CD4-positive, alpha-beta T cell treated with Interleukin-4 for 4 hours (primary cell): ENCODE results near the gene MS4A18.
"Not testable (repeated sequence)": the region's sequence is repeated elsewhere in the genome, so short reads cannot be mapped to it uniquely, and the experiment has no call there.

Source experiments
- DNase-seq: peaks from one replicate; pipeline ENCODE4 v3.0.0-alpha.2; 2020

Gene MS4A18

DNA sequence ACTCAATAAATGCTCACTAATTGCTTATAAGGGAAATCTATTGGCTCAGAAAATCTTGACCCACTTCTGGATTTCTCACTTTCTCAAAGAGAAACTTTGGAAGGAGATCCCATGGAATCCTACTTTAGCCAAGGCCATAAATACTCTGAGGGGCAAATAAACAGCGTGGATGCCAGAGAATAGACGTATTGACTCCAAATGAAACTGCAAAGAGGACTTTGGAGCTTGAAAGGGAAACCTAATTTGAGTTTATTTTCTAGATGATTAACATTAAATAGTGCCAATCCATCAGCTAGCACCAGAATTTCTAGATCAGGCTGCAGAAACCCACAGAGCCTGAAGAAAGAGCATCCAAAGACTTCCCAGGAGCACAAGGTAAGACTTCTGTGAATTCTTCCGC lies at the start of gene MS4A18:
MS4A18 (plus strand) TSS at position 301 of the 400 bp plus-strand sequence.
- DNase-seq: no peak

DNA sequence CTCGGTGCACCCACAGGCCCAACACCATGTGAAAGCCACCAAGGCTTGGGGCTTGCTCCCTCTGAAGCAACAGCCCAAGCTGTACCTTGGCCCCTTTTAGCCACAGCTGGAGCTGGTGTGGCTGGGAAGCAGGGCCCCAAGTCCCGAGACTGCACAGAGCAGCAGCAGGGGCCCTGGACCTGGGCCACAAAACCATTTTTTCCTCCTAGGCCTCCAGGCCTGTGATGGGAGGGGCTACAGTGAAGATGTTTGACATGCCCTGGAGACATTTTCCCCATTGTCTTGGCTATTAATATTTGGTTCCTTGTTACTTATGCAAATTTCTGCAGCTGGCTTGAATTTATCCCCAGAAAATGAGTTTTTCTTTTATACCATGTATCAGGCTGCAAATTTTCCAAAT lies 46.3 kb upstream of the MS4A18 start:
- DNase-seq: not testable (repeated sequence)

DNA sequence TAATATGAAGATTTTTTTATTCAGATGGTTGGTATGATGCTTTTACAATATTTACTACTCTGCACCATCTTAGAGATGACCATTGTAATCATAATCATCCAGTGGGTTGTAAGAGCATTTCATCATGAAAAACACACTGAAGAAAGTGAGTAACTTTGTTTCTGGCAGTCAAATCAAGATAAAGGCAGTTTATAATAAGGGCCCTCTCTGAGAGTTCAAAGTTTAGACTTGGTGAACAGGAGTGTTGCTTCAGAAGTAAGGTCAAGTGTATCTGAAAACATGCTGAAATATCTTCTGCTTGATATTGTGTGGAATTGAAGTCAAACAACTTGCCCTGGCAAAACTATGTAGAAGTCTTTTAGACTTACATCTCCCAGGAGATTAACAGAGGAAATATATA lies 44.6 kb upstream of the MS4A18 start:
- DNase-seq: no peak

DNA sequence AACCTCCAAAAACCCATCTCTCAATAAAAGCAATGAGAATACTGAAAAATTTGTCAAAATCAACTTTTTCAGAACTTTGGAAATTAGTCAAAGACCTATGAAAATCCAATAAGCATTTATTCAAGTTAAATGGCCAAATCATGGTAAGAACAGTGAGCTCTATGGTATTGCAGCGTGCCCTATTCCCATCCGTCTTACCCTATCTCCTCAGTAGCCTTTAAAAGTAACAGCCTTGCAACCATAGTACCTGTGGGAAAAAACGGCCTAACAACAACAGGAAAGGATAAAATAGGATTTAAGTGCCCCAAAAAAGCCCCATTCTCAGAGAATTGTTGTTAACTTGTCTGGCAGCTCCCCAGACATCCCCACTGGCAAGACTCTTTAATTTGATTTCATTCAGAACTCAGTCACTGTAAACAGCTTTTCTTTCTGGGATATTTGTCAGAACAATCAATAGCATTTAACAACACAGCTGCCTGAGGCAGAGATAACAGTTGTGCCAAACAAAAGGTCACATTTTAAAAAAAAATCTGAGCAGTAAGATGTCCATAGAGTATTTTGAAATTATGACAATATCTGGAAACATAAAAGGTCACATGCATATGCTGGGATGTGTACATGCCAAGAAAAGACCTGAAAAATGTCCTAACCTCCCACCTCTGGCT lies 43.9 kb upstream of the MS4A18 start:
- no peak for DNase-seq

DNA sequence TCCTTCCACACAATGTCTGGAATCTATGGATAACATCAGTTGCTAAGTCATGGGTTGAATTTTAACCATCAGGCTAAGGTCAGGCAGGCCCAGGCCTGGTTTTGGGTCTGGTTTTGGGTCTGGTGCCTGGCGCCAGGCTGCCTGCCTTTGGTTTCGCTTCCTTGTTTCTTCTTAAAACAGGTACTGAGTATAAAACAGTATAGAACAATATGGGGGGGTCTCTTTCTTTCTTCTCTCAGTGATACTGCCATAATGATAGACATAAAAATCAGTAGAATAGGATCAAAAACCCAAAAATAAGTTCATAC lies 40.0 kb upstream of the MS4A18 start:
- not testable (repeated sequence) for DNase-seq

DNA sequence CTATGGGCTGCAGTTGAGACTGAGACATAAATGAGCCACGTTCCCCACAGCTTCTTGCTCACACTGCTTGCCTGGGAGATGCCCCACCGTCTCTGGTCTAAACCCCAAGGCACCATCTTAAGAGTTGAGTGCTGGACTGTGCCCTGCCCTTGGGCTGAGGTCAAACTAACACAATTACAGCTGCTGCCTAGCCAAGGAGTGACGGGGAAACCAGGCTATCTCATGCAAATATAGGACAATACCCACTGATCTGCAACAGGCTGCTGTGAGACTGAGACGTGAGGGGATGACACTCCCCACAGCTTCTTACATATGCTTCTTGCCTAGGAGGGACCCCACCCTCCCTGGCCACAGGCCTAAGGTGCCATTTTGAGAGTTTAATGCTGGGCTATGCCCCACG lies 32.9 kb upstream of the MS4A18 start:
- DNase-seq: no peak

DNA sequence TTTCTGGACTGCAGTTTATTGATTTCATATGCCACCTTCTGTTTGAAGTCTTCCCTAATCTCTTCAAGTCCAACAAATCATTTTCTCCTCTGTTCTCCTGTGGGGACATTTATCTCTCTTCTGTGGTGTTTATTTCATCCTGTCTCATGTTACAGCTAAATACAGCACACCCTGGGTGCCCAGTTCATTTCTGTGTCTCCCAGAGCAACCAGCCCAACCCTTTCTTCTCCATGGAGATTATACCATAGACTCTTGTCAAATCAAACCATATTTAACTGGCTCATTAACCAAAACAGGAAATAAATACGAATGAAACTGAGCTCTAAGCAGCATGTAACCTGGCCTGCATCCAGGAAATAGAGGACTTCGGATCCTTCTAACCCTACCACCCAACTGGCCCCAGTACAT lies 25.2 kb upstream of the MS4A18 start, which contains the start of gene MS4A8:
MS4A8 (plus strand) TSS at position 329 of the 408 bp plus-strand sequence. CDS start 1,249 bp downstream, outside the sequence.
- DNase-seq: no peak

DNA sequence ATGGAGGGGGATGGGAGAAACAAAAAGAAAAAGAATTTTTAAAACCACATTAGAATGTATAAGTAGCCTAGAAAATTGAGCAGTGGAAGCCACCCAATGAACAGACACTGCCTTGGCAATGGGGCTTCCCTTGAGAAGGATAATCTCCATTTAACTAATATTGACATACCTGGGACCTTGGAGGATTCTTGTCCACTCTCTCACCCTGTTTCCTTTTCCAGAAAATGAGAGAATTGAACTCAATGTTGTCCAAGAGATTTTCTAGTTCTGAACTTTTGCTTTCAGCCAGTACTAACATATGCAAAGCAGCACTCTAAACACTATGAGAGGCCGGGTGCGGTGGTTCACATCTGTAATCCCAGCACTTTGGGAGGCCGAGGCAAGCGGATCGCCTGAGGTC lies 24.6 kb upstream of the MS4A18 start:
- DNase-seq: no peak

DNA sequence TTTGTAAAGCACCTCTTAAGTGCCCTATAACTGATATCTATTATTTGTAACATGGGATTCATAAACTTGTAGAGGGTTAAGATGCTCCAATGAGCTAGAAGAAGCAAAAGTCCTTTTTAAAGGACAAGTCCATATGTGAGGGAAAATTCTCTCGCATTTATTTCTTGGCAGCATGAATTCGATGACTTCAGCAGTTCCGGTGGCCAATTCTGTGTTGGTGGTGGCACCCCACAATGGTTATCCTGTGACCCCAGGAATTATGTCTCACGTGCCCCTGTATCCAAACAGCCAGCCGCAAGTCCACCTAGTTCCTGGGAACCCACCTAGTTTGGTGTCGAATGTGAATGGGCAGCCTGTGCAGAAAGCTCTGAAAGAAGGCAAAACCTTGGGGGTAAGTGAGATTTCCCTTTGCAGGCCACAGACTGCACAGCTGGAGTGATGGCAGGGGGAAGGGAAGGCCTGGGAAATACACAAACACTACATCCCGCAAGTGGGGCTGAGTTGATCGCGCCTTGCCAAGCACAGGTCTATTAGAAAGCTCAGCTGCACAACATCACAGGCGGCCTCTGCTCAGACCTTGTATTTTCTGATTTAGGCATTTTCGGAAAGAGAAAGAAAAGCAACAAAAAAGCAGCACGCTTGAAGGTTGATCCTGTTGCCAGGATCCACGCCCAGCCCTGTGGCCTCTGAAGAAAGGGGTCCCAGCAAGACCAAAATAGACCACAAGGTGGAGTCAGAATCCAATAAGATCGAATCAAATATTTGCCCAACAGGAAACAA lies 23.6 kb upstream of the MS4A18 start:
- DNase-seq: no peak

DNA sequence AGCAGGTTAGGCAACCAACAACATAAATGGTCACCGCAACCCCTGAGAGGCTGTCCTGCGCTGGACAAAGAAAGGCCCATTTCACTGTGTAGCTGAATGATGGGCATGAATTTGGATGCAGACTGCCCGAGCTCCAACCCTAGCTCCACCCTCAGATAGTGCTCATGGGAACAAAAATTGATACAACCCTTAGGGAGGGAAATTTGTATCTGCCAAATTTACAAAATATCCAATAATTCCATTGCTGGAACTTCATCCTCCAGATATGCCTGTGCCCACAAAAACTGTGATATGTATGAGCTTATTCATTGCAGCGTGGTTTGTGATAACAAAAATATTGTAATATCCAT lies 23.1 kb upstream of the MS4A18 start:
- DNase-seq: no peak

DNA sequence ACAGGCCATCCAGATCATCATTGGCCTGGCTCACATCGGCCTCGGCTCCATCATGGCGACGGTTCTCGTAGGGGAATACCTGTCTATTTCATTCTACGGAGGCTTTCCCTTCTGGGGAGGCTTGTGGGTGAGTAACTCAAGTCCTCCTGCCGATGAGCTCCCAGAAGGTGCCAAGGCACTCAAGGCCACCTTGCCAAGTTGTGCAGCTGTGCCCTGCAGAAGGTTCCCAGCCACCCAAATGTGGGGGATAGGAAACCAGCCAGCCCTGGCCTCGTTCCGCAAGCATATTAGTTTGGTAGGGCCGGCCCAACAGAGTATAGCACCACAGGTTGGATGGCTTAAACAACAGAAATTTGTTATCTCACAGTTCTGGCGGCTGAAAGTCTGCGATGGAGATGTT lies 21.1 kb upstream of the MS4A18 start:
- DNase-seq: no peak

DNA sequence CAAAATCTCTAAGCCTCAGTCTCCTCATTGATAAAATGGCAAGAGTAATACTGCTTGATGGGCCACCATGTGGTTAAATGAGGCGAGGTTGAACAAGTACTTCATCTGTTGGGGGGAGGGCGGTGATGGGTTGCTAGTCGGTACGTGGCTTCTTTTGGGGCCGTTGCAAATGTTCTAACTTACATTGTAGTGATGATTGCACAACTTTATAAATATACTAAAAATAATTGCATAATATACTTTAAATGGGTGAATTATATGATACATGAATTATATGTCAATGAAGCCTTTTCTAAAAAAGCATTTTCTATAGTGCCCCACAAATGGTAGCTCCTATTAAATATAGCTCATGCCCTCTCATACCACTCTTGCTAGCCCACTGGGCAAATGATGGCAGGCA lies 18.6 kb upstream of the MS4A18 start:
- no peak for DNase-seq

DNA sequence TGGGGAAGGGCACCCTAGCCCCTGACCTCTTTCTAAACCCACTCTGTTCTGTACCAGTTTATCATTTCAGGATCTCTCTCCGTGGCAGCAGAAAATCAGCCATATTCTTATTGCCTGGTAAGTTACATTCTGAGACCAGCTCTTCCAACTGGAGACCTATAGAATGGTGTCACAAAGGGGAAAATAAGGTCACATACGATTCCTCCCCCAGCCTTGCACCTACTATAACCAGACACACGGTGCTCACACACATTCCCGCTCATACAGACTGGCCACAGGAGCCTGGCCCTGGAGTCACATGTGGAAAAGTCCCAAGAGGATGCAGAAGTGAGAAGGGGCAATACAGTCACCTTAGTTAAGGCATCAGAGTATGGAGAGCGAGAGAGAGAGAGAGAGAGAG lies 17.6 kb upstream of the MS4A18 start:
- no peak for DNase-seq

DNA sequence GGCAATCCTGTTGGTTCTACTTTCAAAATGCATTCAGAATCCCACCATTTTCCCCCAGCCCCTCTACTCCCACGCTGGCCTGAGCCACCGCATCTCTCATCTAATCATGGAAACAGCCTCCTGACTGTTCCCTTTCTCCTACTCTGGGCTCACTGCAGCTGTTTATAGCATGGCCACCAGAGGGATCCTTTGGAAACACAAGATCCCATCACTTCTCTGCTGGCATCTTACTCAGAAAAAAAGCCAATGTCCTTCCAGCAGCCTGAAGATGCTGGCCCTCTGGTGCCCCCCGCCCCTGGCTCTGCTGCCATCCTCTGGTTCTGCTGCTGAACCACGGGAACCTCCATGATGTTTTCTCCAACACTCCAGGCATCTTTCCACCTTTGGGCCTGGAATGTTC lies 14.0 kb upstream of the MS4A18 start:
- DNase-seq: no peak

DNA sequence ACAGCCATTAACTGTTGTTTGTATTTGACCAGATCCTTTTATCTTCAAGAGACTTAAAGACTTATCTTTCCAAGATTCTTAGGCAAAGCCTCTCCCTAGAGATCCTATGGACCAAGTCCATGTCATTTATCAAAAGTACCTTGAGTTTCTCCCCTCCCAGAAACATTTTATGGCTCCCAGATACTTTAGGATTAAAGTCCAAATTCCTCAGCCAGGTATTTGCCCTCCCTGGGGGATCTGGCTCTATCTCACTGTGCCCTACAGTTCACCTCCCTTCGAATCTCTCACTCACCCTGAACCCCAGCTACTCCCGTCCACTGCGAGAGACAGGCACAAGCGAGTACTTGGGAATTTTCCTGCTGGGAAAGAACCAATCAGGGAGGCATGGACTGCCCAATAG lies 13.2 kb upstream of the MS4A18 start:
- no peak for DNase-seq

DNA sequence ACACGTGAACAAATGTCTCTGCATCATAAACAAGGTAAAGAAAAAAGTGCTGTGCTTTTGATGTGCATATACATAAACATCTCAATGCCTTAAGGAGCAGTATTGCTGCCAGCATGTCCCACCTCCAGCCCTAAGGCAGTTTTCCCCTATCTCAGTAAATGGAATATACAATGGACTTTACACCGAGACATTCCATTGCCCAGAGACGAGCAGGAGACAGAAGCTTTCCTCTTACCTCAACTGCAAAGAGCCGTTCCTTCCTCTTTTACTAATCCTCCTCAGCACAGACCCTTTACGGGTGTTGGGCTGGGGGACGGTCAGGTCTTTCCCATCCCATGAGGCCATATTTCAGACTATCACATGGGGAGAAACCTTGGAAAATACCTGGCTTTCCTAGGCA lies 11.1 kb upstream of the MS4A18 start:
- DNase-seq: not testable (repeated sequence)

DNA sequence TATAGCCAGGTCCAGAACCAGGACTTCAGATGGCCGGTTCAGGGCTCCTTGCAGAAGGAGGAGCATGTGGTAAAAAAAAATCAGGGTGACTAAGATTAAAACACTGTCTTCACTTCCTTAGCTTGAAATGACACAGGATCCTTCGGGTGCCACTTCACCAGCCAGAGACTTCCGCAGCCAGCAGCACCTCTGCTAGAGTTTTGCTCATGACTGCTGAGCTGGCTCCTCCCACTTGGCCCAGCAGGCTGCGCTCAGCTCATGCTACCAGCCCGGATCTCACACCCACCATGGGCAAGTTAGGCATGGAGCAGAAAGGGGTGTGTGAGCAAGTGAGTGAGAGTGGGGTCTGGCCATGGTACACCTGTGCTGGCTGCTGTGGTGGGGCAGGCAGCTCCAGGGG lies 6.6 kb upstream of the MS4A18 start:
- no peak for DNase-seq

DNA sequence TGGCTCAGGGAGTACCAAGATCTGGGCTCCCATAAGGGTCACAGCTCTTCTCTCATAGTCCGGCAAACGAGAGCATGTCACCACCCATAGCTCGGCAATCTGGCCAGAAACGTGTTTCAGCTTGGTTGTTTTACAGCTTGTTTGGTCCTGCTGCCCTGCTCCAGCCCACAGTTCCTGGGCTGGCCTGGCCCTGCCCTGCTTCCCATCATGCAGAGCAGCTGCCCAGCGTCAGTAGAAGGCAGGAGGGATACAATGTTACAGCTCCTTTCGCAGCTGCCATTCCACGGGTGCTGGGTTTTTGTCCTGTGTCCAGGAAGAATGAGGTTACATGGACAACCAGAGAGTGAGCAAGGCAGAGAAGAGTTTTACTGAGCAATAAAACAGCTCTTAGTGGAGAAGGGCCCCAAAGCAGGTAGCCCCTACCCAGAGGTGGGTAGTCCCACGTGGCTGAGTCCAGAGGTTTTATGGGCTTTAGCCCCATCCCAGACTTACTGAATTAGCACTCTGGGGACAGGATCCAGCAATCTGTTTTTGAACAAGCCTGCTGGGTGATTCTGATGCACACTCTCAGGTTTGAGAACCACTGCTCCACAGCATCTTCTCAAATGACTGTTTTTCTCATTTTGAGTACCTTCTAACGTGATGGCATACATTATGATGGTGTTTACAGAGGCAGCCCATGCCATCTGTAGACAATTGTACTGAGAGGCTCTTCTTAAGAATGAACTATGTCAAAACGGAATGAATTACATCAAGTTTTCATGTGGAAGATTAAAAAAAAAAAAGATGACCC lies 5.8 kb upstream of the MS4A18 start:
- DNase-seq: no peak

DNA sequence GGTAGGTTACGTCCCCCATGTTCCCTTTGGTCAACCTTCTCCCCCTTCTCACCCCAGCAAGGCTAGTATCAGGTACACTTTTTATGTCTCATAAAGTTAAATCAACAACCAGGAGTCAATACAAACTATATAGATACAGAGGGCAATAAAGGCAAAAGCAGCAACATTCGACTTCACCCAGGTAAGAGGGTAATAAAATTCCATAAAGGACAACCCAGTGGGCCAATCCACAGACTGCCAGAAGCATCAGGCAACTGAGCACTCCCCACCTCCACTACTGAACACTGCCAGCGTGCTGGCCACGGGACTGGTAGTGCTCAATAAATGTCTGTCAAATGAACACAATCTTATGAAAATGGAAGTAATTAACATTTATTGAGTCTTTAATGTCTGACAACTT lies 5.1 kb upstream of the MS4A18 start:
- DNase-seq: no peak

DNA sequence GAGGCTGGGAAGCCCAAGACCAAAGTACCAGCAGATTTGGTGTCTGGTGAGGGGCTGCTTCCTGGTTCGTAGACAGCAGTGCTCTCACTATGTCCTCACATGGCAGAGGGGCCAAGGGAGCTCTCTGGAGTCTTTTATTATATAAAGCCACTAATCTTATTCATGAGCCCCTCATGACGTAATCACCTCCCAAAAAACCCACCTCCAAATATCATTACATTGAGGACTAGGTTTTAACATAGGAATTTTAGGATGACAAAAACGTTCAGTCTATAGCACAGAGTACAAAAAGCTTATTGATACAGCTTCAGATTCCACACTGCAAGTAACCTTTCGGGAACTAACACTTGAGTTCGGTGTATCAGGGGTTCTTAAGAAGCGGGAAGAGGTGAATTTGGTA lies 4.1 kb upstream of the MS4A18 start:
- no peak for DNase-seq

DNA sequence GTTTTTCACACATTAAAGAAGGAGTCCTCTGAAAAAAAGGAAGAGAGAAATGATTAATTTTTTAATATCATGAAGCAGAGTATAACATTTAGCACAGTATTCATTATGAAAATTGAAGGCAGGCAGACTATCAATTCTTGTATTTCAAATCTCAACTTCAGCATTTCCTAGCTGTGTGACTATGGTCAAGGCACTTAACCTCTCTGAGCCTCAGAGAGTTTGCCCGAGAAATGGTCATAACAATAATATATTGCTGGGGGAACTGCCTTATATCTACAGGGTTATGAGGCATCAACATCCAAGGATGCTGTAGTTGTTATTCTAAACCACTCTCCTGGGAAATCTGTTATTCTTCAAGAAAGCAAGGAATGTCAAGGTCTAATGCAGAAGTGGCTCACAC lies 1.1 kb downstream of the MS4A18 start:
- no peak for DNase-seq

DNA sequence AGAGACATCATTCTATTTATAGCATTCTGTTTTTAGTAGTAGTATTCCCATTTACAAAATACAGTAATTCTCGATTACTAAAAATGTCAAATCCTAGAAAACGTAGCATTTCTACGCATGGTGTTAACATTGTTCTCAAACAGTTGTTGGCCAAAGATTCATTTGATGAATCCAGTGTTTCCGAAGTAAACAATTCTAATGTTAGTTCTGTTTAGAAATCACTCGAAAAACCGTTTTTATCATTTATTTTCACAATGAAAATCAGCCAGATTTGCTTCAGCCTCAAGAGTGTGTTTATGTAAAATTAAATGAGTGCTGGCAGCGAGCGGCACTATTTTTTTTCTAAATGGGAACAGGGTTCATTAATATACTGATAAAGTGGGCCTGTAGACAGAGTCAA lies 7.1 kb downstream of the MS4A18 start:
- no peak for DNase-seq

DNA sequence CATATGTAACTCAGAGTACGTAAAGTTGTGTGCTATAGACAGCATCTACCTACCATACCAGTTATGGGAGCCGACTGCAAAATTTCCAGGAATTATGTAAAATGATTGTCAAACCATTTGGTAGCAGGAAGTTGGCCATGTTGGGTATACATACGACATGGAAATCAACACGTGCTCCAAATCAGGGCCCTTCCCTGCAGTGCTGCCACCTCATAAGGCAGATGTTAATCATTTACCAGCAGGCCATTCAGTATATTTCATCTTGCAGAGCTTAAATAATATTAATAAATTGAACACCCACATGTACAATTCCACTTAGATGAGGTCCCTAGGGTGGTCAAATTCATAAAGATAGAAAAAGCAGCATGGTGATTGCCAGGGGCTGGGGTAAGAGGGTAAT lies 9.8 kb downstream of the MS4A18 start:
- DNase-seq: no peak

DNA sequence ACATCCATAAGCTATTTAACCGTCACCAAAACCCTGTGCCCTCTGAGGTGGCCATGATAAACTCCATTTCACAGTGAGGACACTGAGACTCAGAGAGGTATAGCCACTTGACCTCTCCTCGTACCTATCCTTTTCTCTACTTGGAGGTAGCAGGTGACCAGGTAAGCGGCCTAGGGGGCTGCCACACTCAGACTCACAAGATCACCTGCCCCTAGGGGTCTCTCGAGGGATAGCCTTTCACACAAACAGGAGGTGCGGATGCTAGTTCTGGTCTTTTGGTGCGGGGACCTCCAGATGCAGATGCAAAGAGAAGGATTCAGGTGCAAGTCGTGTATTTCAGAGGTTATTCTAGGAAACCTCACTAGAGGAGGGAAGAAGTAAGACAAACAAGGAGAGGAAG lies 14.6 kb downstream of the MS4A18 start:
- no peak for DNase-seq
